ENCODE measurements around the gene NDUFA5.

NDUFA5 gene

GRCh38 chr7:123500878-123501489 lies 56.6 kb downstream of the NDUFA5 start:
- DNase-seq = no peak

- no peak for DNase-seq
These were observed 58.2 kb downstream of the NDUFA5 start for GRCh38 chr7:123499211-123499970.

- no peak for DNase-seq
These were observed 59.0 kb downstream of the NDUFA5 start for GRCh38 chr7:123498601-123499000.

- DNase-seq = no peak
These were observed 59.6 kb downstream of the NDUFA5 start for GRCh38 chr7:123498031-123498430.

GRCh38 chr7:123494193-123494796 lies 63.3 kb downstream of the NDUFA5 start:
- DNase-seq = no peak

GRCh38 chr7:123492485-123492884 lies 65.1 kb downstream of the NDUFA5 start:
- no peak for DNase-seq
